WTC11 (cell line): ENCODE results near the gene STAT1. TPM values are rescaled to one million over a fixed set of nuclear protein-coding genes. Genes with fewer than 3 reads are reported as not detected.

Experiments used
- ATAC-seq: fragments of 200-7000 bp; cut with Tn5 transposase; 2 replicates; pipeline ENCODE4 v1.10.0; 2021; ENCODE audit warnings: mild to moderate bottlenecking, moderate library complexity
- CTCF ChIA-PET: fragments of 300-600 bp; sonication (Branson Sonifier 250); formaldehyde crosslinking; loops from one replicate; lab custom pipeline; 2021; ENCODE audit warnings: antibody characterized with exemption; lab: Charles Lee
- POLR2A ChIA-PET: fragments of 350-600 bp; sonication (Branson Sonifier 250); formaldehyde crosslinking; loops from one replicate; lab custom pipeline; 2021; ENCODE audit warnings: antibody characterized with exemption; lab: Charles Lee
- DNase-seq: peaks from one replicate; pipeline ENCODE4 v3.0.0; 2021; ENCODE audit warnings: low spot score
- H3K27ac Mint-ChIP-seq: 2 replicates; pipeline ENCODE4 v1.8.0; 2021; ENCODE audit warnings: mixed read lengths
- H3K27me3 Mint-ChIP-seq: 2 replicates; pipeline ENCODE4 v1.8.0; 2021; ENCODE audit warnings: low read depth, mild to moderate bottlenecking, moderate library complexity, mixed read lengths
- H3K36me3 Mint-ChIP-seq: 2 replicates; pipeline ENCODE4 v1.8.0; 2021; ENCODE audit warnings: mixed read lengths
- H3K4me1 Mint-ChIP-seq: 2 replicates; pipeline ENCODE4 v1.8.0; 2022; ENCODE audit warnings: mixed read lengths
- H3K4me3 Mint-ChIP-seq: 2 replicates; pipeline ENCODE4 v1.8.0; 2021; ENCODE audit warnings: mild to moderate bottlenecking, moderate library complexity, mixed read lengths
- H3K9me3 Mint-ChIP-seq: 2 replicates; pipeline ENCODE4 v1.8.0; 2021; ENCODE audit warnings: mixed read lengths
- FOXJ3 ChIP-seq: sonication (generic); formaldehyde crosslinking; IDR thresholded peaks from 2 replicates; pipeline ENCODE4 v1.9.0; 2021; ENCODE audit warnings: missing genetic modification reagents, mild to moderate bottlenecking, borderline replicate concordance
- FOXP1 ChIP-seq: sonication (generic); formaldehyde crosslinking; IDR thresholded peaks from 2 replicates; pipeline ENCODE4 v1.8.0; 2022; ENCODE audit warnings: missing genetic modification reagents, mild to moderate bottlenecking, moderate library complexity, borderline replicate concordance
- NFE2L1 ChIP-seq: sonication (generic); formaldehyde crosslinking; IDR thresholded peaks from 2 replicates; pipeline ENCODE4 v1.8.1; 2023; ENCODE audit warnings: missing genetic modification reagents
- NR3C1 ChIP-seq: sonication (generic); formaldehyde crosslinking; conservative IDR thresholded peaks from 2 replicates; pipeline ENCODE4 v1.8.1; 2023; ENCODE audit warnings: low read depth, mild to moderate bottlenecking, missing genetic modification reagents
- RORB ChIP-seq: fragments of 250-450 bp; sonication (Bioruptor Pico); IDR thresholded peaks from 2 replicates; pipeline ENCODE4 v1.9.0; 2021; ENCODE audit warnings: mild to moderate bottlenecking
- TEAD4 ChIP-seq: sonication (generic); formaldehyde crosslinking; IDR thresholded peaks from 2 replicates; pipeline ENCODE4 v1.8.0; 2022; ENCODE audit warnings: mild to moderate bottlenecking, missing genetic modification reagents
- ZNF263 ChIP-seq: sonication (generic); formaldehyde crosslinking; IDR thresholded peaks from 2 replicates; pipeline ENCODE4 v1.8.1; 2022; ENCODE audit warnings: low read depth, mild to moderate bottlenecking, moderate library complexity, missing genetic modification reagents
- ZNF671 ChIP-seq: fragments of 250-450 bp; sonication (Bioruptor Pico); IDR thresholded peaks from 2 replicates; pipeline ENCODE4 v1.8.0; 2021; ENCODE audit warnings: mild to moderate bottlenecking
- total RNA-seq: library from RNA; stranded (reverse); gene quantifications from 3 replicates; pipeline ENCODE4 v1.2.3, GENCODE V29; 2021
- TF ChIP-seq, protein P1 (sequence below): sonication (generic); formaldehyde crosslinking; IDR thresholded peaks from 2 replicates; pipeline ENCODE4 v1.8.0; 2023; ENCODE audit warnings: mild to moderate bottlenecking, missing genetic modification reagents
- TF ChIP-seq, protein P2 (sequence below): sonication (generic); formaldehyde crosslinking; IDR thresholded peaks from 2 replicates; pipeline ENCODE4 v1.8.1; 2022; ENCODE audit warnings: mild to moderate bottlenecking, moderate library complexity, missing genetic modification reagents
- TF ChIP-seq, protein P3 (sequence below): sonication (generic); formaldehyde crosslinking; IDR thresholded peaks from 2 replicates; pipeline ENCODE4 v1.8.1; 2022; ENCODE audit warnings: low read depth, mild to moderate bottlenecking, moderate library complexity, missing genetic modification reagents, borderline replicate concordance
- TF ChIP-seq, protein P4 (sequence below): fragments of 250-450 bp; sonication (Bioruptor Pico); conservative IDR thresholded peaks from 2 replicates; pipeline ENCODE4 v1.9.0; 2021; ENCODE audit warnings: mild to moderate bottlenecking
- TF ChIP-seq, protein P5 (sequence below): sonication (generic); formaldehyde crosslinking; IDR thresholded peaks from 2 replicates; pipeline ENCODE4 v1.8.1; 2022; ENCODE audit warnings: mild to moderate bottlenecking, missing genetic modification reagents, moderate library complexity, borderline replicate concordance
- TF ChIP-seq, protein P6 (sequence below): sonication (generic); formaldehyde crosslinking; conservative IDR thresholded peaks from 2 replicates; pipeline ENCODE4 v1.8.1; 2023; ENCODE audit warnings: mild to moderate bottlenecking, low read depth, missing genetic modification reagents, moderate library complexity

Gene STAT1
- total RNA-seq, 1 experiment from 2014 or later = 36.1 TPM

DNA sequence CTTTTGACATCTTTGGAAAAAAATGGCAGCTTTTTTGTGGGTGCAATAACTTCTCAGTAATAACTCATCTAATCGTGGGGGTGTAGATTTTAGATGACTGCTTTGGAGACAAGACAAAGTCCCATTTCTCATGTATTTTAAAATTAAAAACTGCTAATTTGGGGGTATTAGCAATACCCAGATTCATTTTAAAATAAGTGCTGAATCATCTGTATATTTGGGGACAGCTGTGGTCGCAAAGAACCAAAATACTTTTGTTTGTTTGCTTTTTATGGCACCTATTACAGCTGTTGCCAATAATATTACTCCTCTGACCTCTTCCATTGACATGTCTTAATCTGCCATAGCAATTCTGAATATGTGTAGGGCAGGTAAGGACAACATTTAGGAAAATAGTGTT lies 45.4 kb downstream of the STAT1 start (continued):
- TF ChIP-seq, protein P1, sequence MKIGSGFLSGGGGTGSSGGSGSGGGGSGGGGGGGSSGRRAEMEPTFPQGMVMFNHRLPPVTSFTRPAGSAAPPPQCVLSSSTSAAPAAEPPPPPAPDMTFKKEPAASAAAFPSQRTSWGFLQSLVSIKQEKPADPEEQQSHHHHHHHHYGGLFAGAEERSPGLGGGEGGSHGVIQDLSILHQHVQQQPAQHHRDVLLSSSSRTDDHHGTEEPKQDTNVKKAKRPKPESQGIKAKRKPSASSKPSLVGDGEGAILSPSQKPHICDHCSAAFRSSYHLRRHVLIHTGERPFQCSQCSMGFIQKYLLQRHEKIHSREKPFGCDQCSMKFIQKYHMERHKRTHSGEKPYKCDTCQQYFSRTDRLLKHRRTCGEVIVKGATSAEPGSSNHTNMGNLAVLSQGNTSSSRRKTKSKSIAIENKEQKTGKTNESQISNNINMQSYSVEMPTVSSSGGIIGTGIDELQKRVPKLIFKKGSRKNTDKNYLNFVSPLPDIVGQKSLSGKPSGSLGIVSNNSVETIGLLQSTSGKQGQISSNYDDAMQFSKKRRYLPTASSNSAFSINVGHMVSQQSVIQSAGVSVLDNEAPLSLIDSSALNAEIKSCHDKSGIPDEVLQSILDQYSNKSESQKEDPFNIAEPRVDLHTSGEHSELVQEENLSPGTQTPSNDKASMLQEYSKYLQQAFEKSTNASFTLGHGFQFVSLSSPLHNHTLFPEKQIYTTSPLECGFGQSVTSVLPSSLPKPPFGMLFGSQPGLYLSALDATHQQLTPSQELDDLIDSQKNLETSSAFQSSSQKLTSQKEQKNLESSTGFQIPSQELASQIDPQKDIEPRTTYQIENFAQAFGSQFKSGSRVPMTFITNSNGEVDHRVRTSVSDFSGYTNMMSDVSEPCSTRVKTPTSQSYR (CRISPR knock-in tag) = no peak
- TF ChIP-seq FOXP1 (CRISPR knock-in tag) (no peak), RORB (no peak), ZNF671 (CRISPR knock-in tag) (no peak)
- TF ChIP-seq, protein P2, sequence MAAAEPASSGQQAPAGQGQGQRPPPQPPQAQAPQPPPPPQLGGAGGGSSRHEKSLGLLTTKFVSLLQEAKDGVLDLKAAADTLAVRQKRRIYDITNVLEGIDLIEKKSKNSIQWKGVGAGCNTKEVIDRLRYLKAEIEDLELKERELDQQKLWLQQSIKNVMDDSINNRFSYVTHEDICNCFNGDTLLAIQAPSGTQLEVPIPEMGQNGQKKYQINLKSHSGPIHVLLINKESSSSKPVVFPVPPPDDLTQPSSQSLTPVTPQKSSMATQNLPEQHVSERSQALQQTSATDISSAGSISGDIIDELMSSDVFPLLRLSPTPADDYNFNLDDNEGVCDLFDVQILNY (CRISPR knock-in tag) = no peak

DNA sequence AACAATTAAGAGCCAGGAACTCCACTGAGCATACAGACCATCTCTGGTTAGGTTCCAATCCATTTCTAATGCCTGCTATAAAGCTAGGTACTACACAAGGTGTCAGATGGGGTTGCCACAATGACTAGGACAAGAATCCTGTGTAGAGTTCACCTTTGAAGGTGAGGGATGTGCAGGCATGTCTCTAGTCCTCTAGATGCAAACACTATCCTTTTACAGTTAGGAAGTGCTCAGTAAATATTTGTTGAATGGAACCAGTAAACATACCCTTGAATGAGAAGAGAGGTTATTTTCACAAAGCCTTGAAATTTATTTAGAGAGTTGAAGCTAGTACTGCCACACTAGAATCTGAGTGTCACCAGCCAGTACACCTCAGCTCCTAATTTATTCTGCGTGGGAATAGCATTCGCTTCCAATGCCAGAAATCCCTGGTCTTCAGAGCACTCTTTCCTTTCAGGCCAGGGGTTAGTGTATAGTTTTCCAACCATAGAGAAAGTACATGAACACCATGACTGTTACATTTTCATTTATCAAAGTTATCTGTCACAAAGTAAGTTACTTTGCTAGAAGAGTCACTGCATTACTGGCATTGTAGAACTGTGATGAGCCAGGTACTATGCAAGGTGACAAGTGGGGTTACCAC lies 48.3 kb downstream of the STAT1 start:
- TF ChIP-seq TEAD4 (no peak), NR3C1 (CRISPR knock-in tag) (no peak), ZNF263 (CRISPR knock-in tag) (no peak)
- H3K4me3 Mint-ChIP-seq = no peak overlapping the region
- no peaks in the 10 kb centered on the region for H3K9me3 Mint-ChIP-seq
- peaks cover 19% of the 10 kb centered on the region for H3K36me3 Mint-ChIP-seq
- CTCF ChIA-PET = interaction anchor here (1.0 kb wide), 1 partner anchor 286 kb away, joined by 3 read pairs; no protein-coding TSS in a partner anchor
- H3K27ac Mint-ChIP-seq = no peak overlapping the region
- ATAC-seq = no peak
- no peaks in the 10 kb centered on the region for H3K27me3 Mint-ChIP-seq
- POLR2A ChIA-PET = no interaction called here
- no peak for DNase-seq
- H3K4me1 Mint-ChIP-seq = no peaks in the 10 kb centered on the region

DNA sequence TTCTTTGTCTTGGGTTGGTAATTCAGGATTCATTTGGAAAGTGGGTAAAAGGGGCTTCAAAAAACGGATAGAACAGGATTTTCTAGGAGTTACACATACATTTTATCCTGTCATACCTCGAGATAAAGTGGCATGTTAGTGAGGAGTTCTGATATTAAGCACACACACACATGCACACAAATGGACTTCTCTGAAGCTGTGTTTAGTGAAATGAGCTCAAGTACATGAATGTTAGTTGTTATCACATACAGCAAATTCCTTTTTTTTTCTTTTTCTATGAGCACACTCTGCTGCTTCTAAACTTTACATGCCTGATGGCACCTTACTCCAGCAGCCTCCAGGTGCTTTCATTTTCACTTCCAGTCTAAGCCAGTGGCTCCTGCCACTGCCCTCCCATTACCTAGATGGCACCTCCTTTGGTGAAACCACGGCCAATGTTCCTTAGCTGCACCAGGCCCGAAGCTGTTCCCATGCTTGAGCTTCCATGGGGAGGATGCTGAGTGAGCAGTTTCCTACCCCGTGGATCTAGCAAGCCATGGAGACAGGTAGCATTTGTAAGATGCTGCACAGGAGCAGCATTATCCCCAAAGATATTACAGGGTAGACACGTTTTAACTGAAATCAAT lies 49.7 kb downstream of the STAT1 start:
- H3K4me3 Mint-ChIP-seq = no peak overlapping the region
- H3K36me3 Mint-ChIP-seq = peaks cover 6% of the 10 kb centered on the region
- H3K27me3 Mint-ChIP-seq = no peaks in the 10 kb centered on the region
- POLR2A ChIA-PET = no interaction called here
- no peak overlapping the region for H3K27ac Mint-ChIP-seq
- no peaks in the 10 kb centered on the region for H3K4me1 Mint-ChIP-seq
- ATAC-seq (no peak), DNase-seq (no peak)
- CTCF ChIA-PET = interaction anchor here (1.2 kb wide), 1 partner anchor 32 kb away, joined by 3 read pairs; no protein-coding TSS in a partner anchor
- H3K9me3 Mint-ChIP-seq = no peaks in the 10 kb centered on the region
- TF ChIP-seq FOXJ3 (CRISPR knock-in tag) (no peak), NFE2L1 (no peak)
- TF ChIP-seq, protein P3, sequence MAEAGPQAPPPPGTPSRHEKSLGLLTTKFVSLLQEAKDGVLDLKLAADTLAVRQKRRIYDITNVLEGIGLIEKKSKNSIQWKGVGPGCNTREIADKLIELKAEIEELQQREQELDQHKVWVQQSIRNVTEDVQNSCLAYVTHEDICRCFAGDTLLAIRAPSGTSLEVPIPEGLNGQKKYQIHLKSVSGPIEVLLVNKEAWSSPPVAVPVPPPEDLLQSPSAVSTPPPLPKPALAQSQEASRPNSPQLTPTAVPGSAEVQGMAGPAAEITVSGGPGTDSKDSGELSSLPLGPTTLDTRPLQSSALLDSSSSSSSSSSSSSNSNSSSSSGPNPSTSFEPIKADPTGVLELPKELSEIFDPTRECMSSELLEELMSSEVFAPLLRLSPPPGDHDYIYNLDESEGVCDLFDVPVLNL = no peak
- TF ChIP-seq, protein P4, sequence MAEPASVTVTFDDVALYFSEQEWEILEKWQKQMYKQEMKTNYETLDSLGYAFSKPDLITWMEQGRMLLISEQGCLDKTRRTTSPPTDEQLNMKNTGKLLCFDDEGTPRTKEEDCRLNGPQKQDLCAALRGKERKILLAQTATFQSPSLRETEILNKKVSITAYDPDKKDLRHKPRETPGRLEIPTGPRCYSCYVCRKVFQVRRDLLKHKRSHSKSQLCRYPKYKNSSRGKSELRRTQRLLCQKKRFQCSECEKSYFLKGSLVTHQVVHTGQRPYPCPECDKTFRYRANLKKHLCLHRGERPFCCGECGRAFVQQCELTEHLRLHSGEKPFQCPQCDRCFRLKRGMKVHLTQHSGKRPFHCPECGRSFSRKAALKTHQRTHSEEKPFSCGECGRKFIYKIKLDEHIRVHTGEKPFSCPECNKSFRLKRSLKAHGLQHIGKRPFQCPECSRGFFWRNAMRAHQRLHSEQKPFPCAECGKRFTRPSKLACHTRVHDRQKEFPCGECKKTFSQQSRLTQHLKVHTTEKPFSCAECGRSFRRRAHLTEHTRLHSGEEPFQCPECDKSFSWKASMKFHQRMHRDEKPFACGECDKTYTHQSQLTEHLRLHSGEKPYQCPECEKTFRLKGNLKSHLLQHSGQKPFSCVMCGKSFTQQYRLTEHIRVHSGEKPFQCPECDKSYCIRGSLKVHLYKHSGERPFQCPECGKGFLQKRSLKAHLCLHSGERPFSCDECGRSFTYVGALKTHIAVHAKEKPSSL (CRISPR knock-in tag) = no peak
- TF ChIP-seq, protein P5, sequence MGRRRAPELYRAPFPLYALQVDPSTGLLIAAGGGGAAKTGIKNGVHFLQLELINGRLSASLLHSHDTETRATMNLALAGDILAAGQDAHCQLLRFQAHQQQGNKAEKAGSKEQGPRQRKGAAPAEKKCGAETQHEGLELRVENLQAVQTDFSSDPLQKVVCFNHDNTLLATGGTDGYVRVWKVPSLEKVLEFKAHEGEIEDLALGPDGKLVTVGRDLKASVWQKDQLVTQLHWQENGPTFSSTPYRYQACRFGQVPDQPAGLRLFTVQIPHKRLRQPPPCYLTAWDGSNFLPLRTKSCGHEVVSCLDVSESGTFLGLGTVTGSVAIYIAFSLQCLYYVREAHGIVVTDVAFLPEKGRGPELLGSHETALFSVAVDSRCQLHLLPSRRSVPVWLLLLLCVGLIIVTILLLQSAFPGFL = no peak
- TF ChIP-seq, protein P6, sequence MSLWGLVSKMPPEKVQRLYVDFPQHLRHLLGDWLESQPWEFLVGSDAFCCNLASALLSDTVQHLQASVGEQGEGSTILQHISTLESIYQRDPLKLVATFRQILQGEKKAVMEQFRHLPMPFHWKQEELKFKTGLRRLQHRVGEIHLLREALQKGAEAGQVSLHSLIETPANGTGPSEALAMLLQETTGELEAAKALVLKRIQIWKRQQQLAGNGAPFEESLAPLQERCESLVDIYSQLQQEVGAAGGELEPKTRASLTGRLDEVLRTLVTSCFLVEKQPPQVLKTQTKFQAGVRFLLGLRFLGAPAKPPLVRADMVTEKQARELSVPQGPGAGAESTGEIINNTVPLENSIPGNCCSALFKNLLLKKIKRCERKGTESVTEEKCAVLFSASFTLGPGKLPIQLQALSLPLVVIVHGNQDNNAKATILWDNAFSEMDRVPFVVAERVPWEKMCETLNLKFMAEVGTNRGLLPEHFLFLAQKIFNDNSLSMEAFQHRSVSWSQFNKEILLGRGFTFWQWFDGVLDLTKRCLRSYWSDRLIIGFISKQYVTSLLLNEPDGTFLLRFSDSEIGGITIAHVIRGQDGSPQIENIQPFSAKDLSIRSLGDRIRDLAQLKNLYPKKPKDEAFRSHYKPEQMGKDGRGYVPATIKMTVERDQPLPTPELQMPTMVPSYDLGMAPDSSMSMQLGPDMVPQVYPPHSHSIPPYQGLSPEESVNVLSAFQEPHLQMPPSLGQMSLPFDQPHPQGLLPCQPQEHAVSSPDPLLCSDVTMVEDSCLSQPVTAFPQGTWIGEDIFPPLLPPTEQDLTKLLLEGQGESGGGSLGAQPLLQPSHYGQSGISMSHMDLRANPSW (CRISPR knock-in tag) = no peak
- TF ChIP-seq, protein P2 (CRISPR knock-in tag) = no peak
